ENCODE measurements around the gene POLE.

DNA sequence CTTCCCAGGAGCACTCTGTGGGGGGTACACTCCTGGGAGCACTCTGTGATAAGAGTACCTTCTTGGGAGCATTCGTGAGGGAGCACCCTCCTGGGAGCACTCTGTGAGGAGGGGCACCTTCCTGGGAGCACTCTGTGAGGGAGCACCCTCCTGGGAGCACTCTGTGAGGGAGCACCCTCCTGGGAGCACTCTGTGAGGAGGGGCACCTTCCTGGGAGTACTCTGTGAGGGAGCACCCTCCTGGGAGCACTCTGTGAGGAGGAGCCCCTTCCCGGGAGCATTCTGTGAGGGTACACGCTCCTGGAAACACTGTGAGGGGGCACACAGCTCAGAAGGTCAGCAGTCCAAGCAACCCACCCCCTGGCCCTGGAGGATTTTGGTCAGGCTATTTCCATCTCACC is 99.4 kb downstream of the POLE start:
- TF ChIP-seq, protein P1, sequence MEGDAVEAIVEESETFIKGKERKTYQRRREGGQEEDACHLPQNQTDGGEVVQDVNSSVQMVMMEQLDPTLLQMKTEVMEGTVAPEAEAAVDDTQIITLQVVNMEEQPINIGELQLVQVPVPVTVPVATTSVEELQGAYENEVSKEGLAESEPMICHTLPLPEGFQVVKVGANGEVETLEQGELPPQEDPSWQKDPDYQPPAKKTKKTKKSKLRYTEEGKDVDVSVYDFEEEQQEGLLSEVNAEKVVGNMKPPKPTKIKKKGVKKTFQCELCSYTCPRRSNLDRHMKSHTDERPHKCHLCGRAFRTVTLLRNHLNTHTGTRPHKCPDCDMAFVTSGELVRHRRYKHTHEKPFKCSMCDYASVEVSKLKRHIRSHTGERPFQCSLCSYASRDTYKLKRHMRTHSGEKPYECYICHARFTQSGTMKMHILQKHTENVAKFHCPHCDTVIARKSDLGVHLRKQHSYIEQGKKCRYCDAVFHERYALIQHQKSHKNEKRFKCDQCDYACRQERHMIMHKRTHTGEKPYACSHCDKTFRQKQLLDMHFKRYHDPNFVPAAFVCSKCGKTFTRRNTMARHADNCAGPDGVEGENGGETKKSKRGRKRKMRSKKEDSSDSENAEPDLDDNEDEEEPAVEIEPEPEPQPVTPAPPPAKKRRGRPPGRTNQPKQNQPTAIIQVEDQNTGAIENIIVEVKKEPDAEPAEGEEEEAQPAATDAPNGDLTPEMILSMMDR (IDR thresholded peaks at IDR 0.05) = no peak
- TF ChIP-seq POLR2A (IDR thresholded peaks at IDR 0.05) = no peak

Data from Peyer's patch (tissue), 4 donors.